SK-N-SH (cell line): ENCODE data around the gene LRRC73. TPM values are rescaled to one million over a fixed set of nuclear protein-coding genes. Genes with fewer than 3 reads are reported as not detected.

ENCODE experiments used
- CTCF ChIA-PET: fragments of 300-600, 350-600 bp; formaldehyde crosslinking; extraction: SDS; loops from one replicate; lab custom pipeline; 2021; lab: Yijun Ruan, JAX
- POLR2A ChIA-PET: fragments of 350-600 bp; sonication (Branson Sonifier 250); formaldehyde crosslinking; extraction: SDS; loops from one replicate; lab custom pipeline; 2020; ENCODE audit warnings: antibody characterized with exemption, inconsistent platforms; lab: Yijun Ruan, JAX
- DNase-seq: peaks from one replicate; pipeline ENCODE4 v3.0.0; 2012
- H2AFZ ChIP-seq: fragments of 200-600 bp; sonication (generic); 2 replicates; pipeline ENCODE4 v1.8.1; 2016; ENCODE audit warnings: antibody characterized with exemption, mild to moderate bottlenecking, low read depth
- H3F3A ChIP-seq: fragments of 200-600 bp; sonication (generic); replicated peaks from 2 replicates; pipeline ENCODE3; 2016; ENCODE audit warnings: antibody characterized with exemption, mild to moderate bottlenecking; ENCODE audit not compliant: insufficient read depth
- H3K27ac ChIP-seq, 2 experiments: fragments of 200-500 bp in 1 of 2; fragments of 200-600 bp in 1 of 2; sonication (Bioruptor generic) in 1 of 2; sonication (generic), shearing (Covaris generic) in 1 of 2; 2 replicates each; pipeline versions ENCODE4 v1.5.1 to v1.6.1; 2014 to 2016; ENCODE audit warnings: low read depth in 2 of 2, inconsistent platforms in 1 of 2, low read length in 1 of 2, mild to moderate bottlenecking in 1 of 2, mixed read lengths in 1 of 2
- H3K27me3 ChIP-seq: fragments of 200-600 bp; sonication (generic), shearing (Covaris generic); 2 replicates; pipeline ENCODE4 v1.6.1; 2016; ENCODE audit warnings: mixed run types; ENCODE audit not compliant: insufficient read depth
- H3K36me3 ChIP-seq, 2 experiments: fragments of 200-500 bp in 1 of 2; fragments of 200-600 bp in 1 of 2; sonication (Bioruptor generic) in 1 of 2; sonication (generic) in 1 of 2; replicated peaks in 1 of 2; 2 replicates each; pipeline versions ENCODE3 to v1.5.1; 2014 to 2016; ENCODE audit warnings: low read length in 1 of 2, mild to moderate bottlenecking in 1 of 2; ENCODE audit not compliant: insufficient read depth in 2 of 2, control insufficient read depth in 1 of 2
- H3K4me1 ChIP-seq, 2 experiments: fragments of 200-500 bp in 1 of 2; fragments of 200-600 bp in 1 of 2; sonication (Bioruptor generic) in 1 of 2; sonication (generic), shearing (Covaris generic) in 1 of 2; 2 replicates each; pipeline versions ENCODE4 v1.5.1 to v1.6.1; 2014 to 2016; ENCODE audit warnings: low read depth in 1 of 2, low read length in 1 of 2, mixed run types in 1 of 2; ENCODE audit not compliant: insufficient read depth in 2 of 2, control insufficient read depth in 1 of 2
- H3K4me2 ChIP-seq: fragments of 200-600 bp; sonication (generic), shearing (Covaris generic); 2 replicates; pipeline ENCODE4 v1.6.1; 2017; ENCODE audit warnings: mixed run types
- H3K4me3 ChIP-seq, 2 experiments: fragments of 200-500 bp in 1 of 2; fragments of 200-600 bp in 1 of 2; sonication (Bioruptor generic) in 1 of 2; sonication (generic), shearing (Covaris generic) in 1 of 2; 2 replicates each; pipeline versions ENCODE4 v1.5.1 to v1.8.1; 2014 to 2016; ENCODE audit warnings: low read depth in 2 of 2, inconsistent platforms in 1 of 2, low read length in 1 of 2, mild to moderate bottlenecking in 1 of 2, mixed read lengths in 1 of 2, moderate library complexity in 1 of 2
- H3K79me2 ChIP-seq: fragments of 200-600 bp; sonication (generic); 2 replicates; pipeline ENCODE4 v1.8.1; 2017; ENCODE audit warnings: mild to moderate bottlenecking; ENCODE audit not compliant: insufficient read depth
- H3K9ac ChIP-seq: fragments of 200-600 bp; sonication (generic); 2 replicates; pipeline ENCODE4 v1.6.1; 2017; ENCODE audit warnings: mixed run types
- H3K9me2 ChIP-seq: fragments of 200-600 bp; sonication (generic); 2 replicates; pipeline ENCODE4 v1.6.1; 2017; ENCODE audit warnings: mixed run types
- H3K9me3 ChIP-seq: fragments of 200-600 bp; sonication (generic); 2 replicates; pipeline ENCODE4 v1.6.1; 2017; ENCODE audit warnings: mixed run types, mild to moderate bottlenecking, moderate library complexity
- H4K20me1 ChIP-seq: fragments of 200-600 bp; sonication (generic); 2 replicates; pipeline ENCODE4 v1.6.1; 2017; ENCODE audit warnings: mild to moderate bottlenecking, mixed run types; ENCODE audit not compliant: insufficient read depth
- ELF1 ChIP-seq: IDR thresholded peaks from 2 replicates; pipeline ENCODE4 v1.4.0; 2012
- FOSL2 ChIP-seq: IDR thresholded peaks from 2 replicates; pipeline ENCODE4 v1.4.0; 2012; ENCODE audit warnings: low read depth, mild to moderate bottlenecking, moderate library complexity, borderline replicate concordance
- FOXJ3 ChIP-seq: sonication (generic); formaldehyde crosslinking; IDR thresholded peaks from 2 replicates; pipeline ENCODE4 v1.5.1; 2020; ENCODE audit warnings: mild to moderate bottlenecking, missing genetic modification reagents
- GATA2 ChIP-seq: sonication (generic); formaldehyde crosslinking; IDR thresholded peaks from 2 replicates; pipeline ENCODE4 v1.5.0; 2020; ENCODE audit warnings: mild to moderate bottlenecking, missing genetic modification reagents
- MEF2A ChIP-seq: IDR thresholded peaks from 2 replicates; pipeline ENCODE4 v1.4.0; 2012; ENCODE audit warnings: low read depth, borderline replicate concordance
- MXI1 ChIP-seq: IDR thresholded peaks from 2 replicates; pipeline ENCODE4 v1.6.1; 2012; ENCODE audit warnings: mild to moderate bottlenecking, low read depth, low read length, improper control_type of control experiment
- NRF1 ChIP-seq: IDR thresholded peaks from 2 replicates; pipeline ENCODE4 v1.6.1; 2012; ENCODE audit warnings: low read depth, mild to moderate bottlenecking, low read length
- RCOR1 ChIP-seq: fragments of 150-350 bp; IDR thresholded peaks from 2 replicates; pipeline ENCODE4 v1.6.1; 2017; ENCODE audit warnings: antibody characterized with exemption, low read length
- RXRA ChIP-seq: IDR thresholded peaks from 2 replicates; pipeline ENCODE4 v1.4.0; 2012; ENCODE audit warnings: low read depth, mild to moderate bottlenecking, borderline replicate concordance
- TCF12 ChIP-seq: IDR thresholded peaks from 2 replicates; pipeline ENCODE4 v1.4.0; 2012
- TEAD4 ChIP-seq: IDR thresholded peaks from 2 replicates; pipeline ENCODE4 v1.4.0; 2012; ENCODE audit warnings: mild to moderate bottlenecking, borderline replicate concordance; ENCODE audit not compliant: insufficient read depth
- WGBS: methylation state at CpG from one replicate; pipeline ENCODE4 v1.1.6; 2017; ENCODE audit warnings: low lambda C conversion rate; 5-methylcytosine and 5-hydroxymethylcytosine counted together
- polyA plus RNA-seq, 3 experiments: library from polyadenylated mRNA; depleted of rRNA; stranded (reverse); fragments of >200 nt; gene quantifications; 2 replicates each; pipeline ENCODE4 v1.2.3, GENCODE V29; 2012
- TF ChIP-seq, protein P1 (sequence below): fragments of 200-600 bp; sonication (generic); IDR thresholded peaks from 2 replicates; pipeline ENCODE4 v1.6.1; 2017; ENCODE audit warnings: antibody characterized with exemption, mild to moderate bottlenecking, moderate library complexity
- TF ChIP-seq, protein P2 (sequence below): IDR thresholded peaks from 2 replicates; pipeline ENCODE4; 2012
- TF ChIP-seq, protein P3 (sequence below): IDR thresholded peaks from 2 replicates; pipeline ENCODE4 v1.4.0; 2012; ENCODE audit warnings: low read depth, borderline replicate concordance
- TF ChIP-seq, protein P4 (sequence below): IDR thresholded peaks from 2 replicates; pipeline ENCODE4 v1.4.0; 2012; ENCODE audit warnings: low read depth
- TF ChIP-seq, protein P5 (sequence below): IDR thresholded peaks from 2 replicates; pipeline ENCODE4 v1.6.1; 2012; ENCODE audit warnings: mild to moderate bottlenecking, low read depth, low read length, moderate library complexity

Gene LRRC73
- polyA plus RNA-seq, 1 of the 3 experiments (the other 2 are of a cell fraction): 0.89 TPM

DNA sequence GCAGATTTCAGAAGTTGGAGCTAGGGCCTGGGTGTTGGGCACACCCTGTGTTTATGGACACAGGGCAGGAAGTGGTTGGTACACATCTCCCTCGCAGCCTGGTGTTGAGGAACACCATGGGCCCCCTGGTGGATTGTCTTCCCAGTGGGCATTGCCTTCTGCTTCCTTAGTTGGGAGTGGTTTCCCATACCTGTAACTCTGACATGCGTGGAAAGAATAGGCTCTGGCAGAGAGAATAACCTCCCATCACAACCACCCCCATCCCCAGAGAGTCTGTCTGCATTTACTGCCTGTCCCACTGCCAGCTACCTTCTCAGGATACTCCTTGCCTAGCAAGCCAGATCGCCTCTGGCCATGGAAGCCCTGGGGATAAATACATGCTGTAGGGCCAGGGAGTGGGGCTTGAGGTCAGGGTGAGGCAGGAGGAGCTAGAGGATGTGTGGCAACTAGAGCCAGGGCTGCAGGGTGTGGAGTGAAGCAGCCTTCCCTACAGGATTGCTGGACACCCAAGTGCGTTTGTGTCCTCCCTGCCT lies 14.7 kb downstream of the LRRC73 start:
- no peak overlapping the region for H3K4me2 ChIP-seq
- no peaks in the 10 kb centered on the region for H3K9me3 ChIP-seq
- H3K27me3 ChIP-seq: no peaks in the 10 kb centered on the region
- no peak overlapping the region for H3K9ac ChIP-seq
- no peak for TF ChIP-seq MXI1
- no peak for TF ChIP-seq FOXJ3 (CRISPR knock-in tag)
- TF ChIP-seq, protein P1, sequence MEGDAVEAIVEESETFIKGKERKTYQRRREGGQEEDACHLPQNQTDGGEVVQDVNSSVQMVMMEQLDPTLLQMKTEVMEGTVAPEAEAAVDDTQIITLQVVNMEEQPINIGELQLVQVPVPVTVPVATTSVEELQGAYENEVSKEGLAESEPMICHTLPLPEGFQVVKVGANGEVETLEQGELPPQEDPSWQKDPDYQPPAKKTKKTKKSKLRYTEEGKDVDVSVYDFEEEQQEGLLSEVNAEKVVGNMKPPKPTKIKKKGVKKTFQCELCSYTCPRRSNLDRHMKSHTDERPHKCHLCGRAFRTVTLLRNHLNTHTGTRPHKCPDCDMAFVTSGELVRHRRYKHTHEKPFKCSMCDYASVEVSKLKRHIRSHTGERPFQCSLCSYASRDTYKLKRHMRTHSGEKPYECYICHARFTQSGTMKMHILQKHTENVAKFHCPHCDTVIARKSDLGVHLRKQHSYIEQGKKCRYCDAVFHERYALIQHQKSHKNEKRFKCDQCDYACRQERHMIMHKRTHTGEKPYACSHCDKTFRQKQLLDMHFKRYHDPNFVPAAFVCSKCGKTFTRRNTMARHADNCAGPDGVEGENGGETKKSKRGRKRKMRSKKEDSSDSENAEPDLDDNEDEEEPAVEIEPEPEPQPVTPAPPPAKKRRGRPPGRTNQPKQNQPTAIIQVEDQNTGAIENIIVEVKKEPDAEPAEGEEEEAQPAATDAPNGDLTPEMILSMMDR: peak; percentile 40; the same call in 1 of the 2 replicates
- peaks cover 26% of the 10 kb centered on the region; the same call in 1 of the 2 replicates for H4K20me1 ChIP-seq
- H2AFZ ChIP-seq: no peak overlapping the region
- no peaks in the 10 kb centered on the region for H3K9me2 ChIP-seq
- H3K4me1 ChIP-seq: peaks cover 14 to 43% of the 10 kb centered on the region in 2 experiments; a peak in 3 of 4 replicates
- 100% methylated on average over 3 of the region's 4 CpGs for WGBS
- peaks cover 12% of the 10 kb centered on the region; the same call in 1 of the 2 replicates for H3K79me2 ChIP-seq
- ChIA-PET POLR2A (interaction anchor here (0.7 kb wide), 1 partner anchor 67 kb away, joined by 3 read pairs; no protein-coding TSS in a partner anchor), CTCF (interaction anchor here (0.7 to 22.4 kb wide), 10 partner anchors 8 to 160 kb away, joined by 3 to 382 read pairs (median 7); partner anchors contain the start of genes DLK2, LRRC73 and TJAP1)
- H3F3A ChIP-seq: no peaks in the 10 kb centered on the region
- H3K36me3 ChIP-seq: peaks cover 12 to 22% of the 10 kb centered on the region in 2 experiments
- DNase-seq: no peak
- H3K27ac ChIP-seq: no peak overlapping the region; a peak in 1 of 4 replicates
- no peak overlapping the region for H3K4me3 ChIP-seq

DNA sequence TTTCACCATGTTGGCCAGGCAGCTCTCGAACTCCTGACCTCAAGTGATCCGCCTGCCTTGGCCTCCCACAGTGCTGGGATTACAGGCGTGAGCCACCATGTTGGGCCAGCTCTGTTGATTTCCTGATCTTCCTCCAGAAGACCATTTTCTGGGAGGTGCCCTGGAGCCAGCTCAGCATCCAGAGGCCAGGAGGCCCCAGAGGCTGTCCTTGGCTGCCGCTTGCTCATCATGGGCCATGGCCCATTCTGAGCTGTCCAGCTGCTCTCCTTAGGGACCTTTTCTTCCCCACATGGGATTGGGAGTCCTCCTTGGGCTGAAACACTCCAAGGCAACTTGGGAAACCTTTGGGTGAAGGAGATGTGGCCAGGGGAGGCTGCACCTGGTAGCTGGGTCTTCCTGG lies 15.4 kb downstream of the LRRC73 start:
- H3K36me3 ChIP-seq: peaks cover 9 to 15% of the 10 kb centered on the region in 2 experiments
- H3F3A ChIP-seq: no peaks in the 10 kb centered on the region
- no peak for DNase-seq
- H3K4me1 ChIP-seq: peaks cover 14 to 43% of the 10 kb centered on the region in 2 experiments; a peak in 3 of 4 replicates
- no peak overlapping the region for H3K27ac ChIP-seq
- no peaks in the 10 kb centered on the region for H3K9me2 ChIP-seq
- H3K9me3 ChIP-seq: no peaks in the 10 kb centered on the region
- WGBS: 100% methylated on average over 2 of the region's 4 CpGs
- peaks cover 12% of the 10 kb centered on the region; the same call in 1 of the 2 replicates for H3K79me2 ChIP-seq
- no peaks in the 10 kb centered on the region for H3K27me3 ChIP-seq
- no peak overlapping the region for H3K9ac ChIP-seq
- POLR2A ChIA-PET: interaction anchor here (0.7 kb wide), 1 partner anchor 66 kb away, joined by 3 read pairs; no protein-coding TSS in a partner anchor
- H4K20me1 ChIP-seq: peaks cover 29% of the 10 kb centered on the region; the same call in 1 of the 2 replicates
- CTCF ChIA-PET: interaction anchor here (0.9 to 22.4 kb wide), 5 partner anchors 12 to 108 kb away, joined by 3 to 382 read pairs (median 22); partner anchors contain the start of genes ABCC10, DLK2, LRRC73 and TJAP1
- H3K4me2 ChIP-seq: no peak overlapping the region
- no peak overlapping the region for H3K4me3 ChIP-seq
- H2AFZ ChIP-seq: no peak overlapping the region
- TF ChIP-seq, protein P2, sequence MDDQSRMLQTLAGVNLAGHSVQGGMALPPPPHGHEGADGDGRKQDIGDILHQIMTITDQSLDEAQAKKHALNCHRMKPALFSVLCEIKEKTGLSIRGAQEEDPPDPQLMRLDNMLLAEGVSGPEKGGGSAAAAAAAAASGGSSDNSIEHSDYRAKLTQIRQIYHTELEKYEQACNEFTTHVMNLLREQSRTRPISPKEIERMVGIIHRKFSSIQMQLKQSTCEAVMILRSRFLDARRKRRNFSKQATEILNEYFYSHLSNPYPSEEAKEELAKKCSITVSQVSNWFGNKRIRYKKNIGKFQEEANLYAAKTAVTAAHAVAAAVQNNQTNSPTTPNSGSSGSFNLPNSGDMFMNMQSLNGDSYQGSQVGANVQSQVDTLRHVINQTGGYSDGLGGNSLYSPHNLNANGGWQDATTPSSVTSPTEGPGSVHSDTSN: no peak
- TF ChIP-seq MEF2A: no peak
- TF ChIP-seq, protein P3, sequence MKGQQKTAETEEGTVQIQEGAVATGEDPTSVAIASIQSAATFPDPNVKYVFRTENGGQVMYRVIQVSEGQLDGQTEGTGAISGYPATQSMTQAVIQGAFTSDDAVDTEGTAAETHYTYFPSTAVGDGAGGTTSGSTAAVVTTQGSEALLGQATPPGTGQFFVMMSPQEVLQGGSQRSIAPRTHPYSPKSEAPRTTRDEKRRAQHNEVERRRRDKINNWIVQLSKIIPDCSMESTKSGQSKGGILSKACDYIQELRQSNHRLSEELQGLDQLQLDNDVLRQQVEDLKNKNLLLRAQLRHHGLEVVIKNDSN: no peak
- TF ChIP-seq, protein P4, sequence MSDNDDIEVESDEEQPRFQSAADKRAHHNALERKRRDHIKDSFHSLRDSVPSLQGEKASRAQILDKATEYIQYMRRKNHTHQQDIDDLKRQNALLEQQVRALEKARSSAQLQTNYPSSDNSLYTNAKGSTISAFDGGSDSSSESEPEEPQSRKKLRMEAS: no peak
- no peak for TF ChIP-seq ELF1
- no peak for TF ChIP-seq RXRA
- TF ChIP-seq GATA2 (CRISPR knock-in tag): no peak
- TF ChIP-seq, protein P1: no peak
- TF ChIP-seq TEAD4: no peak
- TF ChIP-seq TCF12: no peak
- no peak for TF ChIP-seq MXI1
- no peak for TF ChIP-seq FOSL2
- no peak for TF ChIP-seq RCOR1
- TF ChIP-seq, protein P5, sequence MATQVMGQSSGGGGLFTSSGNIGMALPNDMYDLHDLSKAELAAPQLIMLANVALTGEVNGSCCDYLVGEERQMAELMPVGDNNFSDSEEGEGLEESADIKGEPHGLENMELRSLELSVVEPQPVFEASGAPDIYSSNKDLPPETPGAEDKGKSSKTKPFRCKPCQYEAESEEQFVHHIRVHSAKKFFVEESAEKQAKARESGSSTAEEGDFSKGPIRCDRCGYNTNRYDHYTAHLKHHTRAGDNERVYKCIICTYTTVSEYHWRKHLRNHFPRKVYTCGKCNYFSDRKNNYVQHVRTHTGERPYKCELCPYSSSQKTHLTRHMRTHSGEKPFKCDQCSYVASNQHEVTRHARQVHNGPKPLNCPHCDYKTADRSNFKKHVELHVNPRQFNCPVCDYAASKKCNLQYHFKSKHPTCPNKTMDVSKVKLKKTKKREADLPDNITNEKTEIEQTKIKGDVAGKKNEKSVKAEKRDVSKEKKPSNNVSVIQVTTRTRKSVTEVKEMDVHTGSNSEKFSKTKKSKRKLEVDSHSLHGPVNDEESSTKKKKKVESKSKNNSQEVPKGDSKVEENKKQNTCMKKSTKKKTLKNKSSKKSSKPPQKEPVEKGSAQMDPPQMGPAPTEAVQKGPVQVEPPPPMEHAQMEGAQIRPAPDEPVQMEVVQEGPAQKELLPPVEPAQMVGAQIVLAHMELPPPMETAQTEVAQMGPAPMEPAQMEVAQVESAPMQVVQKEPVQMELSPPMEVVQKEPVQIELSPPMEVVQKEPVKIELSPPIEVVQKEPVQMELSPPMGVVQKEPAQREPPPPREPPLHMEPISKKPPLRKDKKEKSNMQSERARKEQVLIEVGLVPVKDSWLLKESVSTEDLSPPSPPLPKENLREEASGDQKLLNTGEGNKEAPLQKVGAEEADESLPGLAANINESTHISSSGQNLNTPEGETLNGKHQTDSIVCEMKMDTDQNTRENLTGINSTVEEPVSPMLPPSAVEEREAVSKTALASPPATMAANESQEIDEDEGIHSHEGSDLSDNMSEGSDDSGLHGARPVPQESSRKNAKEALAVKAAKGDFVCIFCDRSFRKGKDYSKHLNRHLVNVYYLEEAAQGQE: no peak
- no peak for TF ChIP-seq NRF1
